ENCODE results near the gene TBC1D9B.

DNA sequence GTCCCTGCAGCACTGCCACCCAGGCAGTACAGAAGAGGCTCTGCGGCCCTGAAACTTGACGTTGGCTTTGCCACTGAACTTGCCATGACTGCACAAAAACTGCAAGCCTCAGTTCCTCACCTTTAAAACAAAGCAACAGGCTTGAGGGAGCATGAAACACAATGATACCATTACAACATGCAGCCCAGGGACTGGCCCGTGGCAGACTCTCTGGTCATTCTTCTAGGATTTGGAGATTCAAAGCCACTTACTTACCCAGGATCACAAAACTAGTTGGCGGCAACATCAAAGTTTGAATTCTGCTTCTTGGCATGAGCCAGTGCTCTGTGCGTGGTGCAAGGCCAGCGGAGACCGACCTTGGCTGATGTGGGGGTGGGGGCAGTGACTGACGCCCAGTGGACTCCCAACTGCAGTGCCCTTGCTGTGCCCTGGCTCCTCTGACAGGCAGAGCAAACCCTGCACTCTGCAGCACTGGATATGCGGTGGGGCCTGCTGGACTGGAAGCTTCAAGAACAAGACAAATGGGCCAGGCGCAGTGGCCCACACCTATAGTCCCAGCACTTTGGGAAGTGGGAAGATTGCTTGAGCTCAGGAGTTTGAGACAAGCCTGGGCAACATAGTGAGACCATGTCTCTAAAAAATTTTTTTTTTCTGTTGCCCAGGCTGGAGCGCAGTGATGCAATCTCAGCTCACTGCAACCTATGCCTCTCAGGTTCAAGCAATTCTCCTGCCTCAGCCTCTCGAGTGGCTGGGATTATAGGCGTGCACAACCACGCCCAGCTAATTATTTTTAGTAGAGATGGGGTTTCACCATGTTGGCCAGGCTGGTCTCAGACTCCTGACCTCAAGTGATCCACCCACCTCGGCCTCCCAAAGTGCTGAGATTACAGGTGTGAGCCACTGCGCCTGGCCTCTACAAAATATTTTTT, 68.1 kb downstream of the TBC1D9B start:
- TF ChIP-seq, protein P1, sequence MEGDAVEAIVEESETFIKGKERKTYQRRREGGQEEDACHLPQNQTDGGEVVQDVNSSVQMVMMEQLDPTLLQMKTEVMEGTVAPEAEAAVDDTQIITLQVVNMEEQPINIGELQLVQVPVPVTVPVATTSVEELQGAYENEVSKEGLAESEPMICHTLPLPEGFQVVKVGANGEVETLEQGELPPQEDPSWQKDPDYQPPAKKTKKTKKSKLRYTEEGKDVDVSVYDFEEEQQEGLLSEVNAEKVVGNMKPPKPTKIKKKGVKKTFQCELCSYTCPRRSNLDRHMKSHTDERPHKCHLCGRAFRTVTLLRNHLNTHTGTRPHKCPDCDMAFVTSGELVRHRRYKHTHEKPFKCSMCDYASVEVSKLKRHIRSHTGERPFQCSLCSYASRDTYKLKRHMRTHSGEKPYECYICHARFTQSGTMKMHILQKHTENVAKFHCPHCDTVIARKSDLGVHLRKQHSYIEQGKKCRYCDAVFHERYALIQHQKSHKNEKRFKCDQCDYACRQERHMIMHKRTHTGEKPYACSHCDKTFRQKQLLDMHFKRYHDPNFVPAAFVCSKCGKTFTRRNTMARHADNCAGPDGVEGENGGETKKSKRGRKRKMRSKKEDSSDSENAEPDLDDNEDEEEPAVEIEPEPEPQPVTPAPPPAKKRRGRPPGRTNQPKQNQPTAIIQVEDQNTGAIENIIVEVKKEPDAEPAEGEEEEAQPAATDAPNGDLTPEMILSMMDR (IDR thresholded peaks at IDR 0.05), result no peak
- no peak for TF ChIP-seq POLR2A (IDR thresholded peaks at IDR 0.05)
- no peak for TF ChIP-seq EP300 (IDR thresholded peaks at IDR 0.05)
